ENCODE results near the gene PIGK.

PIGK gene

DNA sequence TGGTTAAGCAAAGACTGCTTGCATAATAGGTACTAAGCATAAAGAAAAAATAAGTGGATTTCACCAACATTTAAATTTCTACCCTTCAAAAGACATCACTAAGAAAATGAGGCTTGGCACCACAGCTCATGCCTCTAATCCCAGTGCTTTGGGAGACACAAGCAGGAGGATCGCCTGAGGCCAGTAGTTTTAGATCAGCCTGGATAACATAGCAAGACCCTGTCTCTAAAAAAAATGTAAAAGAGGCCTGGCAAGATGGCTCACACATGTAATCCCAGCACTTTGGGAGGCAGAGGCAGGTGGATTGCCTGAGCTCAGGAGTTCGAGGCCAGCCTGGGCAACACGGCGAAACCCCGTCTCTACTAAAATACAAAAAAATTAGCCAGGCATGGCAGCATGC lies 73.0 kb downstream of the PIGK start:
- in situ Hi-C loops (cut with MboI; ENCODE audit: low pct_unique_long_range_greater_than_20kb, low sequenced_read_pairs, unreplicated experiment), result loop anchor here (25.0 kb wide), 2 partner anchors 809 to 984 kb away; no protein-coding TSS in a partner anchor
- DNase-seq (ENCODE audit: low spot score), result no peak
- TF ChIP-seq, protein P1, sequence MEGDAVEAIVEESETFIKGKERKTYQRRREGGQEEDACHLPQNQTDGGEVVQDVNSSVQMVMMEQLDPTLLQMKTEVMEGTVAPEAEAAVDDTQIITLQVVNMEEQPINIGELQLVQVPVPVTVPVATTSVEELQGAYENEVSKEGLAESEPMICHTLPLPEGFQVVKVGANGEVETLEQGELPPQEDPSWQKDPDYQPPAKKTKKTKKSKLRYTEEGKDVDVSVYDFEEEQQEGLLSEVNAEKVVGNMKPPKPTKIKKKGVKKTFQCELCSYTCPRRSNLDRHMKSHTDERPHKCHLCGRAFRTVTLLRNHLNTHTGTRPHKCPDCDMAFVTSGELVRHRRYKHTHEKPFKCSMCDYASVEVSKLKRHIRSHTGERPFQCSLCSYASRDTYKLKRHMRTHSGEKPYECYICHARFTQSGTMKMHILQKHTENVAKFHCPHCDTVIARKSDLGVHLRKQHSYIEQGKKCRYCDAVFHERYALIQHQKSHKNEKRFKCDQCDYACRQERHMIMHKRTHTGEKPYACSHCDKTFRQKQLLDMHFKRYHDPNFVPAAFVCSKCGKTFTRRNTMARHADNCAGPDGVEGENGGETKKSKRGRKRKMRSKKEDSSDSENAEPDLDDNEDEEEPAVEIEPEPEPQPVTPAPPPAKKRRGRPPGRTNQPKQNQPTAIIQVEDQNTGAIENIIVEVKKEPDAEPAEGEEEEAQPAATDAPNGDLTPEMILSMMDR (IDR thresholded peaks at IDR 0.05; ENCODE audit: extremely low read depth, insufficient read depth, missing control alignments), result no peak

DNA sequence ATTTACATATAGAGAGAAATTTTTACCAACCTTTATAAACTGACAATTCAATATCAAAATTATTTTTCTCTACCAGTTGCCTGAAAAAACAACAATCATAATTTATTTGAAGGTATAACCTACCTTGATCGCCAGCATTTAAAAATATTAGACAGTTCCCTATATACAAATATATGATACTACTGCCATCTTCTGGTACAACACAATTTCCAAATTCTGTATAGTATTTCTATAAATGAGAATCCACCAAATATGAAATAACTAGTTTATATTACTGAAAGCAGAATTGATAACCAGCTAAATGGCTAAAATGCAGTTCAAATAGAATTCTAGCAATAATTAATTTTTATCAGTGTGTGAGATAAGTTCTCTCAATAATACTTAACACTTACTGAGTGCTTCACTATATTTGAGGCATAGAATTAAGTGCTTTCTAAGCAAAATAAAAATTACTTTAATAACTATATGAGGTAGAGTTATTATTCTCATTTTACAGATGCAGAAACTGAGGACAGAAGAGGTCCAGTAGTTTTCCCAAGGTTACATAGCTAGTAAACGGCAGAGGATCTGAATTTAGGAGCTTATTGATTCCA lies 75.6 kb downstream of the PIGK start:
- no peak for DNase-seq (ENCODE audit: low spot score)
- in situ Hi-C loops (cut with MboI; ENCODE audit: low pct_unique_long_range_greater_than_20kb, low sequenced_read_pairs, unreplicated experiment), result loop anchor here (25.0 kb wide), 2 partner anchors 806 to 981 kb away; no protein-coding TSS in a partner anchor
- TF ChIP-seq, protein P1 (IDR thresholded peaks at IDR 0.05; ENCODE audit: extremely low read depth, insufficient read depth, missing control alignments), result peak; percentile 26

DNA sequence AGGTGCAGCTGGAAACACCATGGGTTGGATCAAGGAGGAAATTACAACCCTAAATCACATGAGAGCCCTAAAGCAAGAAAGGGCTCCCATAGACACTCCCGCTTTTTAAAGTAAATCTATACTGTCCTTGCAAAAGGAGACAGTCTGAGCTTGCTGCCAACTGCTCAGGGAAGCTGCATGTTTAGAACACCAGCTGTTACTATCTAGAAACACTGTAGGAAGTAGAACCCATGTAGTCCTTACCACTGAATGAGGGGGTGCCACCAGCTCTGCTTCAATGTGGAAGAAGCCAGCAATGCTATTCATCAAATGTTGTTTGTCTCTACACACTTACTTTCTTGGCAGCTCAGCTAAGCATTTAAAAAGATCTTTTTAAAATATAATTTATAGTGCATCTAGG lies 79.8 kb downstream of the PIGK start:
- no peak for DNase-seq (ENCODE audit: low spot score)
- TF ChIP-seq, protein P1 (IDR thresholded peaks at IDR 0.05; ENCODE audit: extremely low read depth, insufficient read depth, missing control alignments), result no peak
- in situ Hi-C loops (cut with MboI; ENCODE audit: low pct_unique_long_range_greater_than_20kb, low sequenced_read_pairs, unreplicated experiment), result loop anchor here (25.0 kb wide), 2 partner anchors 802 to 977 kb away; no protein-coding TSS in a partner anchor

DNA sequence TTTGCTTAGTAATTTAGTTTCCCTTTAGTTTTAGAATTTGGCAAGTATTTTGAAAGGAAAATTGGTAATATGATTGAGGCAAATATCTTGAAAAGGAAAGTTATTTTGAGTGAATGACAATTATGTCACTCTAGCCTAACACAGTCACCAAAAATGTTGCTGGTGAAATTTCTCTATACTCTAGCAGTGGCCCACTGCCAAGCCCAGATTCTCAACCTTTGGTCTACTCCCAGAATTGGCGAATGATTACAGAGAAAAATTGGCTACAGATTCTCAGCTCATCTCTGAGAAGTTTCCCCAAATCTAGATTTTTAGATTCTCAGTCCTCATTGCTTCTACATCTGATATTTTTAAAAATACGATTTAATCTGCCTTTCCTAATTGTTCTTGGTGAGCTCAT lies 84.9 kb downstream of the PIGK start:
- no peak for DNase-seq (ENCODE audit: low spot score)
- in situ Hi-C loops (cut with MboI; ENCODE audit: low pct_unique_long_range_greater_than_20kb, low sequenced_read_pairs, unreplicated experiment), result loop anchor here (25.0 kb wide), 2 partner anchors 797 to 972 kb away; no protein-coding TSS in a partner anchor
- TF ChIP-seq, protein P1 (IDR thresholded peaks at IDR 0.05; ENCODE audit: extremely low read depth, insufficient read depth, missing control alignments), result no peak

DNA sequence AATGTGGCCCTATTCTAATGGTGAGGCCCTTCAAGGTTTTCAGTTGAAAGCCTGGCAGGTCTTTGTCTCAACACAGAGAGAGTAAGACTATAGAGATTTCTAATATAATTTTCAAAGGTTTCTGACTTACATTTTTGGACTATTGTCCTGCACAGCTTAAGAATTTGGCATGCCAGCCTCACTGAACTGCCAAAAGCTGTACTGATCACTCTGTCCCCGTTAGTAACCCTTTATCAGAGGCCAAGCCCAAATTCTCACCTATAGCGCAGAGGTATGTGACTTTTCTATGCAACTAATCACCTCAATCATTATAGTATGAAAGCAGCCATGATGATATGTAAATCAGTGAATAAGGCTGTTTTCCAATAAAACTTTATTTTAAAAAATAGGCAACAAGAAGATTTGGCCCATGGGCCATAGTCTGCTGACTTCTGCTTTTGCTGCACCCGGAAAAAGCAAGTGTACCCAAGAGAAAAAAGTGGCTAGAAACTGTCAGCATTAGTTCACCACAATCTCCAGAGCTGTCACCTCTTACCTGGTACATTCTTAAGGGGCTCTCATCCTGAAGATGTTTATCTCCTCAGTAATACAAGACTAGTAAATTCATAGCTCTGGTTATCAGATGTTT lies 85.4 kb downstream of the PIGK start:
- in situ Hi-C loops (cut with MboI; ENCODE audit: low pct_unique_long_range_greater_than_20kb, low sequenced_read_pairs, unreplicated experiment), result loop anchor here (25.0 kb wide), 2 partner anchors 797 to 972 kb away; no protein-coding TSS in a partner anchor
- no peak for DNase-seq (ENCODE audit: low spot score)
- TF ChIP-seq, protein P1 (IDR thresholded peaks at IDR 0.05; ENCODE audit: extremely low read depth, insufficient read depth, missing control alignments), result no peak

DNA sequence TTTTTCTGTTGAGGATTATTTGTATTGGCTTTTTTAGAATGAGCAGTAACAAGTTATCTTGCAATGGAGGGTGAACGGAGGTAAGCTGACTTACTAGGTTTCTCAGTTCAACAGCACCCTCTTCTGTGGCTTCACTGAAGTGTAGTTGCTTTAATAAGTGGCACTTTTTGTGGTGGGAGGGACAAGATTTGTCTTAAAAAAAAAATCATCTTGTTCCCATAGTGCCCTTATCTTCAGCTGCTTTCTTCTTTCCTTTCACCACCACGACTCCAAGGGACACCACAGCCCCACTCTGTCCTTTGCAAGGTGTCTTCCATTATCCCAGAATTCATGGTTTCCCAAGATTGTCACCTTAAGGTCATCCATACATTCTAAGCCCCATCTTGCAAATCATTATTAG lies 92.9 kb downstream of the PIGK start:
- TF ChIP-seq, protein P1 (IDR thresholded peaks at IDR 0.05; ENCODE audit: extremely low read depth, insufficient read depth, missing control alignments), result peak; percentile 74
- peak; percentile 34 for DNase-seq (ENCODE audit: low spot score)
- in situ Hi-C loops (cut with MboI; ENCODE audit: low pct_unique_long_range_greater_than_20kb, low sequenced_read_pairs, unreplicated experiment), result loop anchor here (25.0 kb wide), 2 partner anchors 789 to 964 kb away; no protein-coding TSS in a partner anchor

Measured in GM13977 (cell line).